ENCODE results near the gene KDM4B.

KDM4B gene

GRCh38 chr19:5103061-5103701 is 134.3 kb downstream of the KDM4B start:
- Histone ChIP-seq H3K4me3 (ENCODE audit: low read depth, low read length) (no peak overlapping the region), H3K9me3 (ENCODE audit: control insufficient read depth, insufficient read depth, low read length) (peaks cover 10% of the 10 kb centered on the region; the same call in 1 of the 2 replicates), H3K9ac (ENCODE audit: low read depth, low read length) (no peak overlapping the region), H3K27ac (ENCODE audit: low read depth, low read length) (no peak overlapping the region), H3K36me3 (ENCODE audit: control insufficient read depth, insufficient read depth, low read length) (peaks cover 9% of the 10 kb centered on the region; the same call in 1 of the 2 replicates), H3K27me3 (ENCODE audit: control insufficient read depth, insufficient read depth, low read length) (no peaks in the 10 kb centered on the region), H3K4me1 (ENCODE audit: control insufficient read depth, insufficient read depth, low read length) (no peaks in the 10 kb centered on the region)

GRCh38 chr19:5103812-5104410 is 135.0 kb downstream of the KDM4B start:
- no peaks in the 10 kb centered on the region for H3K27me3 ChIP-seq (ENCODE audit: control insufficient read depth, insufficient read depth, low read length)
- H3K9ac ChIP-seq (ENCODE audit: low read depth, low read length): no peak overlapping the region
- peaks cover 10% of the 10 kb centered on the region; the same call in 1 of the 2 replicates for H3K9me3 ChIP-seq (ENCODE audit: control insufficient read depth, insufficient read depth, low read length)
- no peaks in the 10 kb centered on the region for H3K4me1 ChIP-seq (ENCODE audit: control insufficient read depth, insufficient read depth, low read length)
- peaks cover 6% of the 10 kb centered on the region; the same call in 1 of the 2 replicates for H3K36me3 ChIP-seq (ENCODE audit: control insufficient read depth, insufficient read depth, low read length)
- no peak overlapping the region for H3K4me3 ChIP-seq (ENCODE audit: low read depth, low read length)
- no peak overlapping the region for H3K27ac ChIP-seq (ENCODE audit: low read depth, low read length)

- Histone ChIP-seq H3K27me3 (ENCODE audit: control insufficient read depth, insufficient read depth, low read length) (no peaks in the 10 kb centered on the region), H3K4me3 (ENCODE audit: low read depth, low read length) (no peak overlapping the region), H3K9me3 (ENCODE audit: control insufficient read depth, insufficient read depth, low read length) (peaks cover 4% of the 10 kb centered on the region; the same call in 1 of the 2 replicates), H3K27ac (ENCODE audit: low read depth, low read length) (no peak overlapping the region), H3K4me1 (ENCODE audit: control insufficient read depth, insufficient read depth, low read length) (no peaks in the 10 kb centered on the region), H3K9ac (ENCODE audit: low read depth, low read length) (no peak overlapping the region), H3K36me3 (ENCODE audit: control insufficient read depth, insufficient read depth, low read length) (no peaks in the 10 kb centered on the region)
These were observed 136.0 kb downstream of the KDM4B start for GRCh38 chr19:5104871-5105351.

- Histone ChIP-seq H3K36me3 (ENCODE audit: control insufficient read depth, insufficient read depth, low read length) (no peaks in the 10 kb centered on the region), H3K9ac (ENCODE audit: low read depth, low read length) (no peak overlapping the region), H3K27ac (ENCODE audit: low read depth, low read length) (no peak overlapping the region), H3K4me1 (ENCODE audit: control insufficient read depth, insufficient read depth, low read length) (no peaks in the 10 kb centered on the region), H3K27me3 (ENCODE audit: control insufficient read depth, insufficient read depth, low read length) (no peaks in the 10 kb centered on the region), H3K4me3 (ENCODE audit: low read depth, low read length) (no peak overlapping the region), H3K9me3 (ENCODE audit: control insufficient read depth, insufficient read depth, low read length) (no peaks in the 10 kb centered on the region)
These were observed 137.3 kb downstream of the KDM4B start for GRCh38 chr19:5106191-5106726.

- Histone ChIP-seq H3K27me3 (ENCODE audit: control insufficient read depth, insufficient read depth, low read length) (no peaks in the 10 kb centered on the region), H3K36me3 (ENCODE audit: control insufficient read depth, insufficient read depth, low read length) (peaks cover 6% of the 10 kb centered on the region; the same call in 1 of the 2 replicates), H3K4me1 (ENCODE audit: control insufficient read depth, insufficient read depth, low read length) (no peaks in the 10 kb centered on the region), H3K27ac (ENCODE audit: low read depth, low read length) (no peak overlapping the region), H3K9me3 (ENCODE audit: control insufficient read depth, insufficient read depth, low read length) (no peaks in the 10 kb centered on the region), H3K4me3 (ENCODE audit: low read depth, low read length) (no peak overlapping the region), H3K9ac (ENCODE audit: low read depth, low read length) (no peak overlapping the region)
These were observed 138.1 kb downstream of the KDM4B start for GRCh38 chr19:5106971-5107370.

GRCh38 chr19:5107432-5108122 is 138.7 kb downstream of the KDM4B start:
- 0 out of 2 replicates have a peak, but pooled peaks cover under 1% of the 10 kb centered on the region for H3K4me1 ChIP-seq (ENCODE audit: control insufficient read depth, insufficient read depth, low read length)
- no peaks in the 10 kb centered on the region for H3K27me3 ChIP-seq (ENCODE audit: control insufficient read depth, insufficient read depth, low read length)
- H3K9me3 ChIP-seq (ENCODE audit: control insufficient read depth, insufficient read depth, low read length): no peaks in the 10 kb centered on the region
- peaks cover 8% of the 10 kb centered on the region; the same call in 1 of the 2 replicates for H3K36me3 ChIP-seq (ENCODE audit: control insufficient read depth, insufficient read depth, low read length)
- no peak overlapping the region for H3K4me3 ChIP-seq (ENCODE audit: low read depth, low read length)
- H3K9ac ChIP-seq (ENCODE audit: low read depth, low read length): no peak overlapping the region
- no peak overlapping the region for H3K27ac ChIP-seq (ENCODE audit: low read depth, low read length)

GRCh38 chr19:5108123-5108596 is 139.2 kb downstream of the KDM4B start:
- no peaks in the 10 kb centered on the region for H3K27me3 ChIP-seq (ENCODE audit: control insufficient read depth, insufficient read depth, low read length)
- no peaks in the 10 kb centered on the region for H3K9me3 ChIP-seq (ENCODE audit: control insufficient read depth, insufficient read depth, low read length)
- no peak overlapping the region for H3K9ac ChIP-seq (ENCODE audit: low read depth, low read length)
- no peak overlapping the region for H3K4me3 ChIP-seq (ENCODE audit: low read depth, low read length)
- no peak overlapping the region for H3K27ac ChIP-seq (ENCODE audit: low read depth, low read length)
- H3K4me1 ChIP-seq (ENCODE audit: control insufficient read depth, insufficient read depth, low read length): peaks cover 4% of the 10 kb centered on the region
- H3K36me3 ChIP-seq (ENCODE audit: control insufficient read depth, insufficient read depth, low read length): peaks cover 8% of the 10 kb centered on the region; the same call in 1 of the 2 replicates

GRCh38 chr19:5108866-5109265 is 140.0 kb downstream of the KDM4B start:
- peaks cover 8% of the 10 kb centered on the region; the same call in 1 of the 2 replicates for H3K36me3 ChIP-seq (ENCODE audit: control insufficient read depth, insufficient read depth, low read length)
- no peak overlapping the region for H3K27ac ChIP-seq (ENCODE audit: low read depth, low read length)
- H3K4me1 ChIP-seq (ENCODE audit: control insufficient read depth, insufficient read depth, low read length): peaks cover 11% of the 10 kb centered on the region

GRCh38 chr19:5109560-5109959 is 140.6 kb downstream of the KDM4B start:
- Histone ChIP-seq H3K27me3 (ENCODE audit: control insufficient read depth, insufficient read depth, low read length) (no peaks in the 10 kb centered on the region), H3K4me3 (ENCODE audit: low read depth, low read length) (no peak overlapping the region), H3K36me3 (ENCODE audit: control insufficient read depth, insufficient read depth, low read length) (peaks cover 8% of the 10 kb centered on the region; the same call in 1 of the 2 replicates), H3K27ac (ENCODE audit: low read depth, low read length) (no peak overlapping the region), H3K9me3 (ENCODE audit: control insufficient read depth, insufficient read depth, low read length) (no peaks in the 10 kb centered on the region), H3K9ac (ENCODE audit: low read depth, low read length) (no peak overlapping the region), H3K4me1 (ENCODE audit: control insufficient read depth, insufficient read depth, low read length) (peaks cover 13% of the 10 kb centered on the region)

More at GRCh38 chr19:5108866-5109265, 140.0 kb downstream of the KDM4B start:
- no peaks in the 10 kb centered on the region for H3K27me3 ChIP-seq (ENCODE audit: control insufficient read depth, insufficient read depth, low read length)
- H3K9ac ChIP-seq (ENCODE audit: low read depth, low read length): no peak overlapping the region
- H3K4me3 ChIP-seq (ENCODE audit: low read depth, low read length): no peak overlapping the region
- no peaks in the 10 kb centered on the region for H3K9me3 ChIP-seq (ENCODE audit: control insufficient read depth, insufficient read depth, low read length)

- Histone ChIP-seq H3K9me3 (ENCODE audit: control insufficient read depth, insufficient read depth, low read length) (no peaks in the 10 kb centered on the region), H3K27ac (ENCODE audit: low read depth, low read length) (no peak overlapping the region), H3K9ac (ENCODE audit: low read depth, low read length) (no peak overlapping the region), H3K36me3 (ENCODE audit: control insufficient read depth, insufficient read depth, low read length) (peaks cover 8% of the 10 kb centered on the region; the same call in 1 of the 2 replicates), H3K4me3 (ENCODE audit: low read depth, low read length) (no peak overlapping the region), H3K27me3 (ENCODE audit: control insufficient read depth, insufficient read depth, low read length) (no peaks in the 10 kb centered on the region), H3K4me1 (ENCODE audit: control insufficient read depth, insufficient read depth, low read length) (peaks cover 23% of the 10 kb centered on the region)
These were observed 141.6 kb downstream of the KDM4B start for GRCh38 chr19:5110546-5110945.
